ENCODE data around the gene MSH3. TPM values are rescaled to one million over a fixed set of nuclear protein-coding genes. Genes with fewer than 3 reads are reported as not detected.
"Not testable (repeated sequence)": the region's sequence is repeated elsewhere in the genome, so short reads cannot be mapped to it uniquely, and the experiment has no call there.

Gene MSH3
- total RNA-seq, 1 donor from 2014 or later = 16.3 TPM

- DNase-seq (ENCODE audit: low spot score) = no peak
Observed at GRCh38 chr5:80705216-80705769, 50.8 kb downstream of the MSH3 start.

DNA sequence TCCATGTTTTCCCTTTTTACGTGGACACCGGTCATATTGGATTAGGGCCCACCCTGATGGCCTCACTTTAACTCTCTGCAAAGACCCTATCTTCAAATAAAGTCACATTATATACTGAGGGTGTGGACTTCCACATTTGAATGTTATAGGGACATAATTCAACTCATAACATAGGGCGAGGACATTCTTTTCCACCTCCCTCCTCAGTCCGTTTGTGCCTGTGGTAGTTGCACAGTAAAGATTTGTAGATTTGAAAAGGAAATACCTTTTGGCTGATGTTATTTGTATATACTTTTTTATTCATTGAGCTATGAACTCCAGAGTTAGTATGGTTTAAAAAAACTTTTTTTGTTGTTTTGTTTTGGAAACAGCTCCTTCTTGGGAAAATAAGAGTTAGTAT is 51.3 kb downstream of the MSH3 start:
- DNase-seq (ENCODE audit: low spot score) = no peak

- DNase-seq (ENCODE audit: low spot score) = no peak
Observed at GRCh38 chr5:80706835-80707447, 52.5 kb downstream of the MSH3 start.

DNA sequence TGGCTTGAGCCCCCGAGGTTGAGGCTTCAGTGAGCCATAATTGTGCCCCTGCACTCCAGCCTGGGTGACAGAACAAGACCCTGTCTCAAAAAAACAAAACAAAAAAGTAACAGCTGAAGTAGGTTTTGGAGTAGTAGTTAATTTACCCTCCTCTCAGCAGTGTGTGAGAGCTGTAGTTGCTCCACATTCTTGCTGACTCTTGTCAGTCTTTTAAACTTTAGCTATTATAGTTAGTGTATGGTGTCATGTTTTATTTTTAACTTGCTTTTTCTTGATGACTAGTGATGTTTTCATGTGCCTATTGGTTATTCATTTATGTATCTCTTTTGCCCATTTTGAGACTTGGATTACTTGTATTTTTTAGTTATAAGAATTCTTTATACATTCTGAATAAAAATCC is 53.2 kb downstream of the MSH3 start:
- no peak for DNase-seq (ENCODE audit: low spot score)

DNA sequence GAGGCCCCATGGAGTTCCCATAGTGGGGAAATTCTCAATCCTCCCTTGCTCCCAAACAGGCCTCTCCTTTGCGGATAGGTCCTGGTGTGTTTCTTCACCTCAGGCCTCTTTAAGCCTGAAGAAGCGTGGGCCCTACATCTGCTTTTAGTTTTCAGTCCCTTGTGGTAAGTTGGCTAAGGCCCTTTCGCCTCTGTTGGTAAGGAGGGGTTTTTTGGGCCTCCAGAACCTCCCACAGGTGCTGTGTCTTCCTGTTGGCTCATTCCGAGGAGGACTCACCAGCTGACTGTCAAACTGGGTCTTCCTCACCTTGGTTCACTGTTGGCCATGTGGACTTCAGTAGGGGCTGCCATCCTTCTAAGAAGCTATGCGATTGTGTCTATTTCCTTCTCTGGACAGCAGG is 56.8 kb downstream of the MSH3 start:
- DNase-seq (ENCODE audit: low spot score) = no peak

- no peak for DNase-seq (ENCODE audit: low spot score)
Observed at GRCh38 chr5:80711938-80712337, 57.5 kb downstream of the MSH3 start.

- DNase-seq (ENCODE audit: low spot score) = no peak
Observed at GRCh38 chr5:80712919-80713318, 58.5 kb downstream of the MSH3 start.

DNA sequence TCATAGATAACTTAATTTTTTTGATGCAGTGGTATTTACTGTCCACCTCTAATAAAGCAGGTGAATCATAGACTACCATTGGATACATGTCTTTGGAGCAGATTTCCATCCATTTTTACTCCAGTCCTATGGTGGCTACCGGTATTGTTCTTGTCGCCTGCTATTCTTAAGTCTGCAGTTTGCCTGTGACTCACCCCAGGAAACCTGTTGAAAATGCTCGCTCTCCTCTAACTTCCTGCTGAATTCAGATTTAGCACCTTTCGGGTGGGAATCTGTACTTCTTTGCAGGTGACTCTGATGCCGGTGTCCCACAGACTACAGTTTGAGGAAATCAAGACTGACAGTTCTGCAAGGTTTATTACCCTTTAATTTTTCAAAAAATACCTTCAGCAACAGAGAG is 59.2 kb downstream of the MSH3 start:
- no peak for DNase-seq (ENCODE audit: low spot score)

DNA sequence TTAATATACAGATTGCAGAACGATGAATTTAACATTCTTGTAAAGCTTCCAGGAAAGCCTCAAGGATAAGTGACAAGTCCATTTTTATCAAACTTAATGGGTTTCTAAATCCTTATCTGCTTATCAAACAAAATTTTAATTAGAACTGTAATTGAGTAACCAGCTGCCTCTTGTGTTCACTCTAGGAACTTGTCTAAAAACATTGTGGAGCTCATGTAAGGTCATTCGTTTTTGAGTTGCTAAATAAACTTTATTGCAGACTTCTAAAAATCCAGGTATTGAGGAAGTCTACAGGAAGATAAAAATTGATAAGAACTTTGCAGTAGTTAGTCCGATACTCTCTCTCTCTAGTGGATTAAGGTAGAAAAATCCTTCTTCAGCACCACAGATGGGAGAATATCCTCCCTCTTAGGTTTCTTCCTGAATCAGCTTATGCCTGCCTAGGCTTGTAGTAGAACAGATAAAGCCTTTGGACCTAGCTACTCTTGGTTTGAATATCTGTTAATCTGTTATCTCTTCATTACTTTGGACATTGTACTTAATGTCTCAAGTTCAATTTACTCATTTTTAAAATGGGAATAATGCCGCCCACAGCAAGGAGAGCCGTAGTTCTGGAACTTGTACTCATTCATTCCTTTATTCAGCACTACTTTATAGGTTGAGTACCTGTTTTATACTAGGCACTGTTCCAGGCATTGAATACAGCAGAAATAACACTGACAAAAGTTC is 60.3 kb downstream of the MSH3 start:
- no peak for DNase-seq (ENCODE audit: low spot score)

- DNase-seq (ENCODE audit: low spot score) = no peak
Observed at GRCh38 chr5:80715887-80716286, 61.4 kb downstream of the MSH3 start.

- DNase-seq (ENCODE audit: low spot score) = no peak
Observed at GRCh38 chr5:80720181-80720580, 65.7 kb downstream of the MSH3 start.

DNA sequence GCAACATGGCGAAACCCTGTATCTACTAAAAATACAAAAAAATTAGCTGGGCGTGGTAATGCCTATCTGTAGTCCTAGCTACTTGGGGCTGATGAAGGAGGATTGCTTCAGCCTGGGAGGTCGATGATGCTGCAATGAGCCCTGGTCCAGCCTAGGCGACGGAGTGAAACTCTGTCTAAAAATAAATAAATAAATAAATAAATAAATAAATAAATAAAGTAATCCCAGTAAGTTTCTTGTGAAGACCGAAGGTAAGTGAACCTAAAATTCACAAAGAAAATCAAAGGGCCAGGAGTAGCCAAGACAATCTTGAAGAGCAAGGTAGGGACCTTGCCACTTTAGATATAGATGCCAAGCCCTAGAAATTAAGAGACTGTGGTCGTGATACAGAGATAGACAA is 68.5 kb downstream of the MSH3 start:
- DNase-seq (ENCODE audit: low spot score) = no peak

- no peak for DNase-seq (ENCODE audit: low spot score)
Observed at GRCh38 chr5:80725446-80725845, 71.0 kb downstream of the MSH3 start.

- no peak for DNase-seq (ENCODE audit: low spot score)
Observed at GRCh38 chr5:80736730-80737129, 82.3 kb downstream of the MSH3 start.

DNA sequence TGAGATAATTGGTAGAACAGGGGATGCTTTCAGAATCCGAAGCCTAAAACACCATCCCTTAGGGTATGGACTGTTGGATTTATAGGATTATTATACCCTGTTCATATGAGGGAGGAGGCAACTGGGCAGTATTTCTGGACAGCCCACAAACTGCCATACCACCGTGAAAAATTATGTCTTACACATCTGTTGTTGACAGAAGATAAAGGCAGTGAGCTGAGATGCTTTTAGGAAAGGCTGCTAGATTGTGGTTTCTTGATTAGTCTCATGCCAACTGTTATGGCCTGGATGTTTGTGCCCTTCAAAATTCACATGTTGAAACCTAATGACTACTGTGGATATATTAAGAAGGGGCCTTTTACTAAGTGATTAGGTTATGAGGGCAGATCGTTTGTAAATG is 84.0 kb downstream of the MSH3 start:
- DNase-seq (ENCODE audit: low spot score) = no peak

GRCh38 chr5:80739057-80739456 is 84.6 kb downstream of the MSH3 start:
- DNase-seq (ENCODE audit: low spot score) = no peak

DNA sequence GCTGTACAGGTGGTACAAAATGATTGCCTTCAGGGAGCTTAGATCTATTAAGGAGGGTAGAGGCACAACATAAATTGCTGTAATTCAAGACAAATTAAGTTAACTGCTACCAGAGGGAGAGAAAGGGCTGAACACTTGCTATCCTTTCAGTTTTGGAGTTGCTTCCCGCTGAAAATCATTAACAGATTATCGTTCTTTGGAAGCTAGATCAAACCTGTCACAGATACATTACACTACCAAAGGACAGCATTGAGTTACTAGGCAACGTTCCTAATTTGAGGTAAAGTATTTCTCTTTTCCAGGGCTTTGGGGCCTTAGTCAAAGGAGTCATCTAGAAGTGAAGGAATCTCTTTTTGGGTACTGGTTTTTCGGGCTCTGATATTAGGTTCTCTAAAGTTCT is 85.0 kb downstream of the MSH3 start:
- no peak for DNase-seq (ENCODE audit: low spot score)

- DNase-seq (ENCODE audit: low spot score) = no peak
Observed at GRCh38 chr5:80739898-80740297, 85.4 kb downstream of the MSH3 start.

GRCh38 chr5:80740488-80740887 is 86.0 kb downstream of the MSH3 start:
- DNase-seq (ENCODE audit: low spot score) = not testable (repeated sequence)

DNA sequence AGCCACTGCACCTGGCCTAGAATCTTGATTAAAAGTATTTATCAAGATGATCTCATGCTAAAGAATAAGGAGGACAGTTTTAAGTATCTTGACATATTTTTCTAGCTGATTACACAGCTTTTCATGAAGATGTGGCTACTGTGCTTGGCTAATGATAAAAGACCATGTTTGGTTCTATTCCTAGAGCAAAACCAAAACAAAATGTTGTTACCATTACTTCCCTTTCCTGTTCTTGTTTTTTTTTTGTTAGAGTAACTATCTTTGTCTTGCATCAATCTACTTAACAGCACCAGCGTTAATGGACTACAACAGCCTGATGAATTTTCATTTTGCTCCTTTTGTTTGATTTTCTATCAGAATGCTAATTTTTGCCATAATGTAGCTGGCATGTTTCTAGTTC is 86.5 kb downstream of the MSH3 start:
- no peak for DNase-seq (ENCODE audit: low spot score)

DNA sequence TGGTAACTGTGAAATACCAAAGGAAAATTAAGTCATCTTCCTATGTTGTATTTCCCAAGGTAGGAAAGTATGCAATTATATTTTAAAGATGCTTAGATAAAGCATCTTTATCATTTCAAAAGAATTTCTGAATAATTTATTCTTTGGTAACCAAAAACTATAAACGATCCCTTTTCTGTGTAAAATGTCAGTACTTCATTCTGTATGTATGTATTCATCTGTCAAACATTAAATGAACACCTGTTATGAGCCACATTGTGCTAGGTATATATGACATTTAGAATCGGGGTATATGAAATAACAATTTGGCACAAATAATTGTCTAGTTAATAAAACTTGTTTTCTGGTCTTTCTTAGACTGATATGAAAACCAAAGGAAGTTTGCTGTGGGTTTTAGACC is 89.7 kb downstream of the MSH3 start:
- DNase-seq (ENCODE audit: low spot score) = no peak

- DNase-seq (ENCODE audit: low spot score) = no peak
Observed at GRCh38 chr5:80745490-80745889, 91.0 kb downstream of the MSH3 start.

DNA sequence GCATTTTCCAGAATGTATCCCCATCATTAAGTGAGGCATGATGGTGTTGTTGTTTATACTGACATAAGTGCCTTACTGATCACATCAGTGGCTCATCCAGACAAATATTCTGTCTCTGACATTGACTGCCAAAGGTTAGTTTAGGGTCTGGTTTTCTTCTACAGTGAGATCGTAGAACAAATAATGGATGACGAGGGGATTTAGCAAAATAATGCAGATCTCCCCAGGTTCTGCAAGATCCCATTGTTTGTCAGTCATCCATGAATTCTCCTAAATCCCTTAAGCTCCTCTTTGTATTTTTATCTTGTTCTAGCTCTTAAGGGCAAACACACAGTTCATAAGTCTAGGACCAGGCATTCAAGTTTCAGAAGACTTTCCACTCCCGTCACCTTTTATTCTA is 93.5 kb downstream of the MSH3 start:
- DNase-seq (ENCODE audit: low spot score) = no peak
